GM12864 (cell line): ENCODE data around the gene SORBS1.

ENCODE experiments used
- DNase-seq: peaks from one replicate; pipeline ENCODE4 v3.0.0-alpha.2; 2011; ENCODE audit warnings: low read depth
- H3K4me3 ChIP-seq: 2 replicates; pipeline ENCODE4 v1.5.1; 2011; ENCODE audit warnings: mild to moderate bottlenecking, low read depth, low read length, control low read depth
- TF ChIP-seq, protein P1 (sequence below): IDR thresholded peaks from 2 replicates; pipeline ENCODE4 v1.5.1; 2011; ENCODE audit warnings: low read depth, mild to moderate bottlenecking, moderate library complexity, low read length, control low read depth, inconsistent platforms; ENCODE audit errors: missing control alignments

SORBS1 gene

DNA sequence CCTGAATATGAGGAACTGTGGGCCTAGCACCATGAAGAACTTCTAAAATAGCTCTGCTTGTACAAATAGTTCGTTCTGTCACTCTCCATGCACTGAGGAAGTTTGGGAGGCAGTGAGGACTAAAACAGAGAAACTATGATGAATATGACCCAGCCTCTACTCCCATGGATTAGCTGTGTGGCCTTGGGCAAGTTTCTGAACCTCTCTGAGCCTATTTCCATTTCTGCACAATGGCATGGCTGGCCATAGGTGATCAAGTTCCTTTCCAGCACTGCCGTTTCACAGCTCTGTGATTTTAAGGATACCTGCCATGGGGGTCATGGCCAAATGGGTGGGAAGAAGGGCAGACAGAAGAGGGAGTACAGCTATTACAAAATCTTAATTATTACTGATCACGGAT lies 57.6 kb downstream of the SORBS1 start:
- no peak overlapping the region for H3K4me3 ChIP-seq
- TF ChIP-seq, protein P1, sequence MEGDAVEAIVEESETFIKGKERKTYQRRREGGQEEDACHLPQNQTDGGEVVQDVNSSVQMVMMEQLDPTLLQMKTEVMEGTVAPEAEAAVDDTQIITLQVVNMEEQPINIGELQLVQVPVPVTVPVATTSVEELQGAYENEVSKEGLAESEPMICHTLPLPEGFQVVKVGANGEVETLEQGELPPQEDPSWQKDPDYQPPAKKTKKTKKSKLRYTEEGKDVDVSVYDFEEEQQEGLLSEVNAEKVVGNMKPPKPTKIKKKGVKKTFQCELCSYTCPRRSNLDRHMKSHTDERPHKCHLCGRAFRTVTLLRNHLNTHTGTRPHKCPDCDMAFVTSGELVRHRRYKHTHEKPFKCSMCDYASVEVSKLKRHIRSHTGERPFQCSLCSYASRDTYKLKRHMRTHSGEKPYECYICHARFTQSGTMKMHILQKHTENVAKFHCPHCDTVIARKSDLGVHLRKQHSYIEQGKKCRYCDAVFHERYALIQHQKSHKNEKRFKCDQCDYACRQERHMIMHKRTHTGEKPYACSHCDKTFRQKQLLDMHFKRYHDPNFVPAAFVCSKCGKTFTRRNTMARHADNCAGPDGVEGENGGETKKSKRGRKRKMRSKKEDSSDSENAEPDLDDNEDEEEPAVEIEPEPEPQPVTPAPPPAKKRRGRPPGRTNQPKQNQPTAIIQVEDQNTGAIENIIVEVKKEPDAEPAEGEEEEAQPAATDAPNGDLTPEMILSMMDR, result no peak
- DNase-seq, result no peak

DNA sequence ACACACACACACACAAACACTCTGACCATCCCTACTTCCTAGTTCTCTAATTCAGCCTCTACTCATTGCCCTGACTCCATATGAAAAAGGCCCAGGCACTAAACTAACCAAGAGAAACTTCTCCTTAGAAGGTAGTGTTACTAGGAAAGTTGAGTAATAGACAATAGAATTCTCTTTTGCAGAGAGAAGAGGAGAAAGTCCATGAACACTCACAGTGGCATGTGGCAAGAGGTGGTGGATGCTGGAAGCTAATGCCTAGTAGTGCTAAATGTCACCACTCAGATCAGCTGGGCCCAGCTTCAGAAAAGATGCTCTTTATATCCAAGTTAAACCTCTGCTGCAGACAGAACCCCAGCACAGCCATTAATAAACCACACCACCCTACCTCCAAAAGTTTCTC lies 58.2 kb downstream of the SORBS1 start:
- TF ChIP-seq, protein P1, result no peak
- DNase-seq, result no peak
- H3K4me3 ChIP-seq, result no peak overlapping the region

DNA sequence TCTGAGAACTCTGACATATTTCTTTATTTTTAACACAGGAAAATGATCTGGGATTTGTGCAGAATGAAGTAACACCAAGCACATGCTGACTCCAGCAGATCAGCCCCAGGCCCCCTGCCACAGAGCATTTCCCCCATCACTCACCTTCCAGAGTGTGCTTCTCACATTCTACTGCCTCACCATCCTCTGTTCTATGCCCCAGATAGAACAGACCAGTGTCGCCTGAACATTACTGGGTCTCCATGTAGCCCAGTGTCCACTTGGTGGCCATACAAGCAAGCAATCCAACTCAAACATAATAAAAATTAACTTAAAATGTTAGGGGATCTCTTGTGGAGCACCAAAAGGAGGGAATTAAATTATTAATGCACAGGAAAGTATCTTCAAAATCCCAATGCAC lies 58.8 kb downstream of the SORBS1 start:
- no peak for DNase-seq

DNA sequence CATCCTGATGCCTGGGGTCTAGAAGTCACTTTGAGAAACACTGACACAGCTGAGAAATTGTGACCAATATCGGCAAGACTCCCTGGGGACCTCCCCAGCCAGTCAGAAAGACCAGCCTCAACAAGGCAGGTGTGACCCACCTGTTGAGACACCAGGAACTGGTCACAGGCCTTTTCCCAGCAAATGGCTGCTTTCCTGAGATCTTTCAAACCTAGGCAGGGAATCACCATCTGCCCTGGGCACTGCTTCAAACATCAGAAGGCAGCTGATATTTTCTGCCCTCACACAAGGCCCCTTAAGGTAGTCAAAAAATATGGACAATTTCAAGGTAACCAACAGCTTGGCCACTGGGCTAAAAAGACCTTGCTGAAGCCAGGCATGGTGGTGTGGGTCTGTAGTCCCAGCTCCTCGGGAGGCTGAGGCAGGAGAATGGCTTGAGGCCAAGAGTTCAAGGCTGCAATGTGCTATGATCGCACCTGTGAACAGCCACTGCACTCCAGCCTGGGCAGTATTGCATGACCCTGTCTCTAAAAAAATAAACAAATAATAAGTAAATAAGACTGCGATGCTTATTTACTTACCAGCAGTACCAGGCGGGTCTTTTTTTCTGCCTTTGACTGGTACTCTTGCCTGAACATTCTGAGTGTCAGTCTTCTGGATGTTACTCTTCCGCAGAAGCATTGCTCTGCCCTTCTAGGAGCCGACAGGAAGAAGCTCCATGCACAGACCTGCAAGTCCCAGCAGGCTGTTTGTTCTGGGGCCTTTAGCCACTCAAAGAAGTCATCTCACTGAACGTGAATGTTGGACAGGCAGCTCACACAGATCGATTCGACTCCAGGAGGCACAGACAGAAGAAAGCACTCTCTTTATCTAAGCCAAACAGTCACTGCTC lies 59.7 kb downstream of the SORBS1 start:
- DNase-seq, result no peak
- TF ChIP-seq, protein P1, result no peak
- no peak overlapping the region for H3K4me3 ChIP-seq

More for the DNA sequence above, 58.8 kb downstream of the SORBS1 start:
- no peak overlapping the region for H3K4me3 ChIP-seq
- TF ChIP-seq, protein P1, result no peak

DNA sequence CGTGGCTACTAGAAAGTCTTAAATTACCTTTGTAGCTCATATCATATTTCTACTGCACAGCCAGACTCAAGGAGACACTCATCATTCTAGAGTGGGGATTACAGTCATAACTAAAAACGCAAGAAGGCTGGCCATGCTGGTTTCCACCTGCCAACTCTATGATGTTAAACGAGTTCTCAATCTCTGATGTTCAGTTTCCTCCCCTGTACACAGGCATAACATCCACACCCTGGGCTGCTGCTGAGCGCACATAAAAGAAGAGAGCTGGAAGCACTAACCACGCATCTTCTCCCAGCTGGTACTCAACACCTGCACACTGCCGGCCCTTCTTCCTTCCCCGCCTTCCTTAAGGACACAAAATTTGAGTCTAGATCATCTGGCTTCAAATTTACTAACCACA lies 60.5 kb downstream of the SORBS1 start:
- TF ChIP-seq, protein P1, result no peak

DNA sequence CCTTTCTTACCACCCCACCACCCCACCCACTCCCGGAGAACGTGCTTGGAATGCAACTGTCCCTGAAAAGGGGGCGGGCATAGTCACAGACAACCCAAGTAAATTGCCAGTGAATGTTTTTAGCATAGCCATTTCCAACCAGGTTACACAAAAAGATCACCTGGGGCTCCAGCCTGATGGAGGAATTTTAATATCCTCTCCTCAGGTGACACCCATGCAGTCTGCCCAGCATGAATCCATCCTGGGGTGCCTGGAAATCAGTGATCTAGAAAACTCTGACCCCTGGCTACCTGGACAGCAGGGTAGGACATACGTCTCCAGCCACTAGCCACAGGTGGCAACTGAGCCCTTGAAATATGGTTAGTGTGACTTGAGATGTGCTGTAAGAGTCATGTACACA lies 61.1 kb downstream of the SORBS1 start:
- H3K4me3 ChIP-seq, result no peak overlapping the region
- DNase-seq, result no peak
- TF ChIP-seq, protein P1, result no peak

More for the DNA sequence above, 60.5 kb downstream of the SORBS1 start:
- no peak for DNase-seq
- H3K4me3 ChIP-seq, result no peak overlapping the region
